Measurements from ENCODE around the gene ID1.
"Not testable (repeated sequence)": the region's sequence is repeated elsewhere in the genome, so short reads cannot be mapped to it uniquely, and the experiment has no call there.

The ID1 gene

GRCh38 chr20:31608251-31608945 is 3.3 kb downstream of the ID1 start:
- peak overlapping the region in 2 of 5 donors; percentile 29 to 47 for H3K9ac ChIP-seq (ENCODE audit: low read length in 5 of 5)

GRCh38 chr20:31612271-31612640 is 7.2 kb downstream of the ID1 start:
- H3K36me3 ChIP-seq (ENCODE audit: control insufficient read depth in 5 of 5, insufficient read depth in 5 of 5, low read length in 5 of 5); H3K4me3 ChIP-seq (ENCODE audit: low read depth in 1 of 5, low read length in 5 of 5); H3K27me3 ChIP-seq (ENCODE audit: control insufficient read depth in 5 of 5, insufficient read depth in 4 of 5, low read length in 5 of 5); H3K9me3 ChIP-seq (ENCODE audit: control insufficient read depth in 5 of 5, low read length in 5 of 5); H3K9ac ChIP-seq (ENCODE audit: low read length in 5 of 5); H3K27ac ChIP-seq (ENCODE audit: low read depth, low read length): not testable (repeated sequence)
- H3K4me1 ChIP-seq (ENCODE audit: control insufficient read depth in 5 of 5, insufficient read depth in 5 of 5, low read length in 5 of 5): peaks cover 4 to 50% (median 38%) of the 10 kb centered on the region in 5 donors

More at GRCh38 chr20:31608251-31608945, 3.3 kb downstream of the ID1 start:
- peaks cover 6 to 82% (median 63%) of the 10 kb centered on the region in 5 donors for H3K4me1 ChIP-seq (ENCODE audit: control insufficient read depth in 5 of 5, insufficient read depth in 5 of 5, low read length in 5 of 5)
- H3K9me3 ChIP-seq (ENCODE audit: control insufficient read depth in 5 of 5, low read length in 5 of 5): no peaks in the 10 kb centered on the region
- H3K36me3 ChIP-seq (ENCODE audit: control insufficient read depth in 5 of 5, insufficient read depth in 5 of 5, low read length in 5 of 5): no peaks in the 10 kb centered on the region
- H3K27ac ChIP-seq (ENCODE audit: low read depth, low read length): peak overlapping the region; percentile 82
- peak overlapping the region; percentile 42 to 99 (median 75) for H3K4me3 ChIP-seq (ENCODE audit: low read depth in 1 of 5, low read length in 5 of 5)
- H3K27me3 ChIP-seq (ENCODE audit: control insufficient read depth in 5 of 5, insufficient read depth in 4 of 5, low read length in 5 of 5): no peaks in the 10 kb centered on the region

GRCh38 chr20:31615416-31615815 is 10.3 kb downstream of the ID1 start:
- no peak overlapping the region for H3K4me3 ChIP-seq (ENCODE audit: low read depth in 1 of 5, low read length in 5 of 5)
- no peaks in the 10 kb centered on the region for H3K36me3 ChIP-seq (ENCODE audit: control insufficient read depth in 5 of 5, insufficient read depth in 5 of 5, low read length in 5 of 5)
- H3K9me3 ChIP-seq (ENCODE audit: control insufficient read depth in 5 of 5, low read length in 5 of 5): no peaks in the 10 kb centered on the region
- no peak overlapping the region for H3K9ac ChIP-seq (ENCODE audit: low read length in 5 of 5)
- H3K4me1 ChIP-seq (ENCODE audit: control insufficient read depth in 5 of 5, insufficient read depth in 5 of 5, low read length in 5 of 5): peaks cover 0 to 28% (median 14%) of the 10 kb centered on the region in 5 donors
- no peak overlapping the region for H3K27ac ChIP-seq (ENCODE audit: low read depth, low read length)
- no peaks in the 10 kb centered on the region for H3K27me3 ChIP-seq (ENCODE audit: control insufficient read depth in 5 of 5, insufficient read depth in 4 of 5, low read length in 5 of 5)

GRCh38 chr20:31617432-31618104 is 12.5 kb downstream of the ID1 start:
- Histone ChIP-seq H3K36me3 (ENCODE audit: control insufficient read depth in 5 of 5, insufficient read depth in 5 of 5, low read length in 5 of 5) (no peaks in the 10 kb centered on the region), H3K27me3 (ENCODE audit: control insufficient read depth in 5 of 5, insufficient read depth in 4 of 5, low read length in 5 of 5) (no peaks in the 10 kb centered on the region), H3K9ac (ENCODE audit: low read length in 5 of 5) (no peak overlapping the region), H3K27ac (ENCODE audit: low read depth, low read length) (no peak overlapping the region), H3K4me1 (ENCODE audit: control insufficient read depth in 5 of 5, insufficient read depth in 5 of 5, low read length in 5 of 5) (peaks cover 0 to 11% (median 1%) of the 10 kb centered on the region in 5 donors), H3K9me3 (ENCODE audit: control insufficient read depth in 5 of 5, low read length in 5 of 5) (no peaks in the 10 kb centered on the region), H3K4me3 (ENCODE audit: low read depth in 1 of 5, low read length in 5 of 5) (no peak overlapping the region)

GRCh38 chr20:31620246-31620645 is 15.2 kb downstream of the ID1 start:
- Histone ChIP-seq H3K4me3 (ENCODE audit: low read depth in 1 of 5, low read length in 5 of 5) (no peak overlapping the region), H3K9ac (ENCODE audit: low read length in 5 of 5) (no peak overlapping the region), H3K27ac (ENCODE audit: low read depth, low read length) (no peak overlapping the region), H3K4me1 (ENCODE audit: control insufficient read depth in 5 of 5, insufficient read depth in 5 of 5, low read length in 5 of 5) (peaks cover 0 to 6% (median 0%) of the 10 kb centered on the region in 5 donors), H3K27me3 (ENCODE audit: control insufficient read depth in 5 of 5, insufficient read depth in 4 of 5, low read length in 5 of 5) (no peaks in the 10 kb centered on the region), H3K9me3 (ENCODE audit: control insufficient read depth in 5 of 5, low read length in 5 of 5) (no peaks in the 10 kb centered on the region), H3K36me3 (ENCODE audit: control insufficient read depth in 5 of 5, insufficient read depth in 5 of 5, low read length in 5 of 5) (no peaks in the 10 kb centered on the region)

GRCh38 chr20:31623123-31623505 is 18.0 kb downstream of the ID1 start:
- H3K27ac ChIP-seq (ENCODE audit: low read depth, low read length); H3K9me3 ChIP-seq (ENCODE audit: control insufficient read depth in 5 of 5, low read length in 5 of 5); H3K36me3 ChIP-seq (ENCODE audit: control insufficient read depth in 5 of 5, insufficient read depth in 5 of 5, low read length in 5 of 5); H3K4me1 ChIP-seq (ENCODE audit: control insufficient read depth in 5 of 5, insufficient read depth in 5 of 5, low read length in 5 of 5); H3K4me3 ChIP-seq (ENCODE audit: low read depth in 1 of 5, low read length in 5 of 5); H3K27me3 ChIP-seq (ENCODE audit: control insufficient read depth in 5 of 5, insufficient read depth in 4 of 5, low read length in 5 of 5); H3K9ac ChIP-seq (ENCODE audit: low read length in 5 of 5): not testable (repeated sequence)

- not testable (repeated sequence) for H3K27ac ChIP-seq (ENCODE audit: low read depth, low read length); H3K9me3 ChIP-seq (ENCODE audit: control insufficient read depth in 5 of 5, low read length in 5 of 5); H3K27me3 ChIP-seq (ENCODE audit: control insufficient read depth in 5 of 5, insufficient read depth in 4 of 5, low read length in 5 of 5); H3K36me3 ChIP-seq (ENCODE audit: control insufficient read depth in 5 of 5, insufficient read depth in 5 of 5, low read length in 5 of 5); H3K9ac ChIP-seq (ENCODE audit: low read length in 5 of 5); H3K4me1 ChIP-seq (ENCODE audit: control insufficient read depth in 5 of 5, insufficient read depth in 5 of 5, low read length in 5 of 5); H3K4me3 ChIP-seq (ENCODE audit: low read depth in 1 of 5, low read length in 5 of 5)
Measured at GRCh38 chr20:31626534-31626933, 21.4 kb downstream of the ID1 start.

GRCh38 chr20:31628057-31628456 is 23.0 kb downstream of the ID1 start:
- not testable (repeated sequence) for H3K9me3 ChIP-seq (ENCODE audit: control insufficient read depth in 5 of 5, low read length in 5 of 5); H3K4me1 ChIP-seq (ENCODE audit: control insufficient read depth in 5 of 5, insufficient read depth in 5 of 5, low read length in 5 of 5); H3K4me3 ChIP-seq (ENCODE audit: low read depth in 1 of 5, low read length in 5 of 5); H3K27ac ChIP-seq (ENCODE audit: low read depth, low read length); H3K27me3 ChIP-seq (ENCODE audit: control insufficient read depth in 5 of 5, insufficient read depth in 4 of 5, low read length in 5 of 5); H3K9ac ChIP-seq (ENCODE audit: low read length in 5 of 5); H3K36me3 ChIP-seq (ENCODE audit: control insufficient read depth in 5 of 5, insufficient read depth in 5 of 5, low read length in 5 of 5)

- Histone ChIP-seq H3K4me1 (ENCODE audit: control insufficient read depth in 5 of 5, insufficient read depth in 5 of 5, low read length in 5 of 5) (no peaks in the 10 kb centered on the region), H3K9me3 (ENCODE audit: control insufficient read depth in 5 of 5, low read length in 5 of 5) (no peaks in the 10 kb centered on the region), H3K4me3 (ENCODE audit: low read depth in 1 of 5, low read length in 5 of 5) (no peak overlapping the region), H3K36me3 (ENCODE audit: control insufficient read depth in 5 of 5, insufficient read depth in 5 of 5, low read length in 5 of 5) (no peaks in the 10 kb centered on the region), H3K27ac (ENCODE audit: low read depth, low read length) (no peak overlapping the region), H3K27me3 (ENCODE audit: control insufficient read depth in 5 of 5, insufficient read depth in 4 of 5, low read length in 5 of 5) (no peaks in the 10 kb centered on the region), H3K9ac (ENCODE audit: low read length in 5 of 5) (peak overlapping the region in 1 of 5 donors; percentile 13)
Measured at GRCh38 chr20:31630187-31630790, 25.2 kb downstream of the ID1 start.

- no peak overlapping the region for H3K4me3 ChIP-seq (ENCODE audit: low read depth in 1 of 5, low read length in 5 of 5)
- H3K36me3 ChIP-seq (ENCODE audit: control insufficient read depth in 5 of 5, insufficient read depth in 5 of 5, low read length in 5 of 5): no peaks in the 10 kb centered on the region
- H3K9me3 ChIP-seq (ENCODE audit: control insufficient read depth in 5 of 5, low read length in 5 of 5): no peaks in the 10 kb centered on the region
- H3K27me3 ChIP-seq (ENCODE audit: control insufficient read depth in 5 of 5, insufficient read depth in 4 of 5, low read length in 5 of 5): peaks cover 0 to 5% (median 5%) of the 10 kb centered on the region in 5 donors
- no peak overlapping the region for H3K27ac ChIP-seq (ENCODE audit: low read depth, low read length)
- H3K4me1 ChIP-seq (ENCODE audit: control insufficient read depth in 5 of 5, insufficient read depth in 5 of 5, low read length in 5 of 5): peaks cover 0 to 3% (median 0%) of the 10 kb centered on the region in 5 donors
- no peak overlapping the region for H3K9ac ChIP-seq (ENCODE audit: low read length in 5 of 5)
Measured at GRCh38 chr20:31632548-31633338, 27.7 kb downstream of the ID1 start.

Measured in subcutaneous abdominal adipose tissue (tissue), 5 donors.